Measurements from ENCODE around the gene TNK2.

Gene TNK2

DNA sequence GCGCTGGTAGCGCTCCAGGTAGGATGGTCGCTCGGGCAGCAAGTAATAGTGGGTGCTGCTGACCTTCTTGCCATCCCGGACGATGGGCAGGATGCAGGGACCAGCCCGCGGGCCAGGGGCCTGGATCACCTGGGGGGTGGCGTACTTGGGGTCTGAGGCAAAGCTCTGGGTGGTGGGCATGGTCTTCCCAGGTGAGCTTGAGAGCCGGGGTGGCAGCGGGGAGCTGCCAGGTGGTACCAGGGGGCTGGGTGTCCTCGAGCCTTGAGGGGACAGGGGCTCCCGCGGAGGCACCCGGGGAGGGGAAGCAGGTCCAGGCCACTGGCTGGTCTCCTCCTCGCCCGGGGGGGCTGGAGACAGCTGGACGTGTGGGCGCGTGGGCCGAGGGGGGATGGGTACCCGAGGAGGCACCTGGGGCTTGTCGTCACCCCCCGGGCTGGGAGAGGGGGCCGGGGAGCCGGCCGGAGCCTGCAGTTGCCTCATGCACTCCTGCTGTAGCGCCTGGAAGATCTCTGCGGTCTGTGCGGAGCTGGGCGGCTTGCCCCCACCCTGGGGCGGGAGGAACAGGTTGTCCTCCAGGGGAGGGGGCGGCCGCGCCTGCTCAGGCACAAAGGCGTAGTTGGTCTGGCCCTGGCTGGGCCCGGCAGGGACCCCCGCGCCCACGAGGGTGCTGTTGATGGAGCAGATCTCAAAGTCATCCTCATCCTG is 40.6 kb downstream of the TNK2 start:
- TF ChIP-seq GATA3 (IDR thresholded peaks at IDR 0.05; ENCODE audit: low read depth, low read length), result no peak
- TF ChIP-seq GATA2 (IDR thresholded peaks at IDR 0.05; ENCODE audit: low read depth, low read length), result no peak

DNA sequence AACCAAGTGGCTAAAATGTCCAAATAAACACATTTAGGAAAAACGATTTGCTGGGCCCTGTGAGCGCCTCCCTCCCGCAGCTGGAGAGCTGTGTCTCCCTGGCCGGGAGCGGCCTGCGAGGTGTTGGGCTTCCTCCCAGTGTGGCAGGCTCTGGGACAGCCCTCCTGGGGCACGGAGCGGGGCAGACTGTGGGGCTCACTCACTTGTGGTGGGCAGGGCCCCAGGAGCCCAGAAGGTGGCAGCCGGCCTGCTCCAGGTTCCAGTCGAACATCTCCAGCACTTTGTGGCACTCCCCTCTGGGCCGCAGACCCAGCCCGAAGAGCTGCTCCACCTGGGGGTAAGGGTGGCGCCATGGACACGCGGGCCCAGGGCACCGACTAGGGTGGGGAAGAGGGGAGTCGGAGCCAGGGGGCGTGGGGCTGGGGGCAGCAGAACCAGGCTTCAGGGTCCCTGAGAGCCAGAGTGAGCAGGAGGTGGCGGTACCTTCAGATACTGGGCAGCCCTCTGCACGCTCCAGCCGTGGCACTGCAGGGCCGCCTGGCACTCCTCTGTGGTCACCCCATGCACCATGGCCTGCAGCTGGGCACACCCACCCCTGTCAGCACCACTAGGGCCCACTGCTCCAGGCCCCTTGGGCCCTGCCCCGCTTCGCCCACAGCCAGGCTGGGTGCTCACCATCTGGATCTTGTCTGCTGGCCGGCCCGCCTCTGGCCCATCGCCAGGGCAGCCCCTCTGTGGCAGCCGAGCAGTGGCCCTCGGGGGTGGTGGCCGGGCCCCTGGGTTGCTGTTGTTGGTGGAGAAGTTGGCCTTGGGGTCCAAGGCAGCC is 41.5 kb downstream of the TNK2 start:
- TF ChIP-seq GATA3 (IDR thresholded peaks at IDR 0.05; ENCODE audit: low read depth, low read length), result no peak
- no peak for TF ChIP-seq GATA2 (IDR thresholded peaks at IDR 0.05; ENCODE audit: low read depth, low read length)

DNA sequence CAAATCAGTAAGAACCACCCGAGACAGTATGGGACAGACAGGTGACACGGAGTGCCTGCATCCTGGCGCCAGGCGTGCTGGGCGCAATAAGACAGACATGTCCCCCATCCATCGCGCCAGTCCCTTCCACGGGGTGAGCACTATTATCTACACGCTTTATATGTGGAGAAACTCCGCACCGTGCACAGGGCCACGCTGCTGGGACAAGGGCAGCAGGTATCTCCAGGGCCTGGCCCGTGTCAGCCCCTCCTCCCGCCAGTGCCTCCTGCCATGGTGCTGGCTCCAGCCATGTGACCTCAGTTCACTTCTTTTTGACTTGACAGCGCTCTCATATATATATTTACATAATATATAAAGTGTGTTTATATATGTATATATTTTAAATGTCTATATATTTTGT is 42.6 kb downstream of the TNK2 start:
- no peak for TF ChIP-seq GATA2 (IDR thresholded peaks at IDR 0.05; ENCODE audit: low read depth, low read length)
- TF ChIP-seq GATA3 (IDR thresholded peaks at IDR 0.05; ENCODE audit: low read depth, low read length), result no peak

DNA sequence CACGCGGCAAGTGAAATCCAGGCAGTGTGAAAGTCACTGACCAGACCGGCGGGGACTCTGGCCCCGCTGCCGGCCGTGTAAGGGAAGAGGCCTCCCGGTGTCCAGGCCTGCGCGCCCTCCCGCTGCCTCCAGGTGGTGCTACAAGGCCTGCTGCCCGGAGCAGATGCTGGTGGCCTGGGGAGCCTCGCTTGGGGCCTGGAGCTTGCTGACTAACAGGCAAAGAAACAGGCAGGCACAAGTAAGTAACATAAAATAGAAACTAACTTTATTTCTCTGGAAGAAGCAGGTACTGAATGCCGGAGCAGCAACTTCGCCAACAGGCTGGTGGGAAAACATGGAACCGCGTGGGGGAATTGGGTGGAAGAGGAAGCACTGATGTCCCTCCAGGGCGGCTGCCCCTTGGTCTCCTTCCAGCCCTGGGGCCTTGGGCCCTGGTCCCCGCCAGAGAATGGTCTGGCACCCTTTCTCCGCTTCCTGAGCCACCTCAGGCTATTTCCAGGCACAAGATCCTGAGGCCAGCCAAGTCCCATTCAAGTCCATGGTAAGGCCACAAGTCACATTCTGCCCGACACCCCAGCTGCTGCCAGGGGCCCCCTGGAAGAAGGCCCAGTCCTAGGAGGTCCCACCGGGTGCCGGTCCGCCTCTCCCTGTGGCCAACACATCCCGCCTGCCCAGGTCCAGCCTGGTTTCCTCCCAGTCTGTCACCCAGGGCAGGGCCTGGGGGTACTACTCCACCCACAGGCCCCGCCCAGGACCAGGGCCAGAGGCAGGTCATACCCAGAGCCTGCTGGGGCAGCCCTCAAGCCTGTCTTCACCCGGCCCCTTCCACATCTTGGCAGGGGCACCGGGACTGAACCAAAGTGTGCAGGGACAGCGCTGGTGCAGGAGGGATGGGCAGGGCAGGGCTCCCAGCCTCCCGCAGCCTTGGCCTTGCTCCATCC is 45.0 kb downstream of the TNK2 start:
- TF ChIP-seq GATA2 (IDR thresholded peaks at IDR 0.05; ENCODE audit: low read depth, low read length) (no peak), GATA3 (IDR thresholded peaks at IDR 0.05; ENCODE audit: low read depth, low read length) (no peak)

DNA sequence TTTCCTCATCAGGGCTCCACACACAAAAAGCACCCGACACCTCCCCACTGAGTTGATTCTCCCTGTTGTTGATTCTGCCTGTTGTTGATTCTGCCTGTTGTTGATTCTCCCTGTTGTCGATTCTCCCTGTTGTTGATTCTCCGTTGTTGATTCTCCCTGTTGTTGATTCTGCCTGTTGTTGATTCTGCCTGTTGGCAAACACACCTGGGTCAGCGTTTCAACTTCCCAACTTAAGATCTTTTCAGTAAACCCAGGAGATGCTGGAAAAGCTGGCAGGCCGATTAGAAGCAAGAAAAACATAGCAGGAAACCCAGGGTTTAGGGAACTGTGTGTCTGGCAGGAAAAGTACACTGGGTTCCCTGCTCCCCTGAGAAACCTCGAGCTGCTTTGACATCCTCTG is 47.9 kb downstream of the TNK2 start:
- TF ChIP-seq GATA3 (IDR thresholded peaks at IDR 0.05; ENCODE audit: low read depth, low read length) (no peak), GATA2 (IDR thresholded peaks at IDR 0.05; ENCODE audit: low read depth, low read length) (no peak)

DNA sequence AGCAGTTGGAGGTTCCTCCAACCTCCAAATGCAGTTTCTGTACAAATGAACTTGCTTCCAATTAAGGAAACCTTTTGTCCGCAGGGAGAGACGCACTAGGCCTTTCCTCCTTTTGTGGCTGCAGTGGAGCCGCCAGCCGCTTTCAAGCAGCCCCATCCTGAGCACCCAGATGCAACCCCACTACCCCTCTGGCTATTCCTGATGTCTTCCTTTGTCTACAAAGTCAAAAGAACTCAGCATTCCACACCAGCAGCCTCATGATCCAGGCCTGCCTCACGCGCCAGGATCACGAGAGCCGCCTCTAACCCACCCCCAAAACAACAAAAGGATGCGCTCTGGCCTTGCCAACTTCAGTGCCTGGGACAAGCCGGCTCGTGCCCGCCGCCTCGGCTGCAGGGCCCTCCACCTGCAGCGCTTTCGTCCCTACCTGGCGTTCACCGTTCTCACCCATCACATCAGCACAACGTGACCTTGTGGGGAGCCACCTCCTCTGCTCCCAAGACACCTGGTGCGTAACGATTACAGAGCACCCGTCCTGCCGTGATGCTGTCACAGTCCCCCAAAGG is 48.4 kb downstream of the TNK2 start:
- TF ChIP-seq GATA2 (IDR thresholded peaks at IDR 0.05; ENCODE audit: low read depth, low read length) (no peak), GATA3 (IDR thresholded peaks at IDR 0.05; ENCODE audit: low read depth, low read length) (no peak)

DNA sequence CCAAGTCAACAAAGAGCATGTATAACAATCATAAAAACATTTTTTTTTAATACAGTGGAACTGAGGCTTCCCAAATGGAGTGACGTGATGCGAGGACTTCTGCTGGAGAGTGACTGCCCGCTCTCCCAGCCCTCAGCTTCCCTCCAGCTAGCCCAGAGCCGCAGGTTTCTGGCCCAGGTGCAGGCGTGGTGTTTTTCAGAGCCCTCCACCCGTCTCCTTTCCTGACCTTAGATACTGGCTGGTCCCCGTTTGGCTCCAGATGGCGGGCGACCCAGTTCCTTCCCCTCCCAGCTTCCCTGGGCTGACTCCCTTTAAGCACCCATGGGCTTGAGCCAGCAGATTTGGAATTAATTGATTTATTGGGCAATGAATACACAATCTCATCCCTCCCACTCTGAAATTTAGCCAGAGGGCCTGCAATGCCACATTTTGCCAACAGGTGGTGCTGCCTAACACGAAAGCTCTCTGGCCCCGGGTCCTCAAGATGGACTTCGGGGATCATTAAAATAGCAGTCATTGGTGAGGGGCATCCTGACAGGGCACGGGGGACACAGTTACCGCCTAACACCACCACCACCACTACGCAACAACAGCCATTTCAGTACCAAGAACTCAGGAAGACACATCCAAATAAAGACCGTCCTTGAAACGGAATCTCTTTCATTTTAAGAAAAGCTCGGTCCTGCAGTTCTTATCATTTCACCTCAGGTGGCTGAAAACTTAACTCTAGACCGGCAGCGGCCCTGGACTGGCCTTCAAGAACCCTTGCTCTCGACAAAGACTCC is 49.1 kb downstream of the TNK2 start:
- TF ChIP-seq GATA3 (IDR thresholded peaks at IDR 0.05; ENCODE audit: low read depth, low read length), result no peak
- no peak for TF ChIP-seq GATA2 (IDR thresholded peaks at IDR 0.05; ENCODE audit: low read depth, low read length)

DNA sequence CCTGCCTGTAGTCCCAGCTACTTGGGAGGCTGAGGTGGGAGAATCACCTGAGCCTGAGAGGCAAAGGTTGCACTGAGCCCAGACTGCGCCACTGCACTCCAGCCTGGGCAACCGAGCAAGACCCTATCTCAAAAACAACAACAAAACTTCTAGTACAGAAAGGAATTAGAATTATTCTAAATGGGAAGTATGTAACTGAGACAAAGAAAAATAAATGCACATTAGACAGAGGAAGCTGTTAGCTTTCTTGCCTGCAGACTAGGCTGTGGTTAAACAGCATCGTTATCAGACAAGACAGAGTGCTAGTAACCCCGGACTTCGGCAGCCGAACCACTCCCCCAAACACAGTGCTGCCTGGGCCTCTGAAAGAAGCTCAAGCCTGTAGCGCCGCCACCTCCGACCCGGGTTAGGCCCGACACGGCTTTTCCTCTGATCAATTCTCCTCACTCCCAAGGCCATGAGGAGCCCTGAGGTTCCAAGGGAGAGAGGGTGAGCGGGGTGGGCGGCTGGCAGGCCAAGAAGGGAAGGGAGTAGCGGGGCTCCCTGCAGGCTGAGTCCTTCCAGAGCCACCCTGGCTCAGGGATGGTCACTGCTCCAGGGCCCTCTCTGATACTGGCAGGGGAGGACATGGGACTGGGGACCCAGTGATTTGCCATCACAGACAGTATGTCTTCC is 51.8 kb downstream of the TNK2 start:
- TF ChIP-seq GATA2 (IDR thresholded peaks at IDR 0.05; ENCODE audit: low read depth, low read length) (no peak), GATA3 (IDR thresholded peaks at IDR 0.05; ENCODE audit: low read depth, low read length) (no peak)

DNA sequence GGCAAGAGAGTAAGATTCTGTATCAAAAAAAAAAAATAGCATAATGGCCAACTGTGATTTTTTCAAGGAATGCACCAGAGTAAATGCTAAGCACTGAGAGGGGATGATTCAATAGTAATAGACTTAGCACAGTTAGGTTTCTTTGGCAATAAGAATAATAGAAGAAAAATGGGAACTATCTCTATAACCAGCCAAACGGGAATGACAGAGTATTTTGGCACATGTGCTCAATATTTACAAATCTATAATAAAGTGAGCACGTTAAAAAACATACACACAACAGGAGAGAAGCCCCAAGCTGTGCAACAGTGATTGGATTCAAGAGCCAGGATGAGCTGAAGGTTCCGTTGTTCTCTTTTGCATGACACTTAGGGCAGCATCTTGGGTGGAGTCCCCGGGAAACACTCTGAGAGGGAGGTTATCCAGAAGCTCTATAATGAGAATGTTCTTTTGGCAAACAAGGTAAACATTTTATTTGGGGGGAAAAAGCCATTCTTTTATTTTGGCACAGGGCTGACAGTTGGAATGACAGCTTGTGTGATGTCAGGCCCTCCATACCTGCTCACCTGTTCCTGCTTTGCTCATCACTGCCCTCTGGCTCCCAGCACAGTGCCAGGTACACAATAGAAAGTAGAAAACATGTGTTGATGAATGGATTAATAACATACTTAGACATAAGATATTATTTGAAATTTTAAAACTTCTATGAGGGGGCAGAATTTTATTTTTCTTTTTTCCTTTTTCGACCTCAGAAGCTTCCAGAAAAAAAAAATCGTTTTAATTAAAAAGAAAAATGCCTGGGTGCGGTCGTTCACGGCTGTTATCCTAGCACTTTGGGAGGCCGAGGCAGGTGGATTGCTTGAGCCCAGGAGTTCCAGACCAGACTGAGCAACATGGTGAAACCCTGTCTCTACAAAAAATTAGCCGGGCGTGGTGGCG is 52.6 kb downstream of the TNK2 start:
- TF ChIP-seq GATA2 (IDR thresholded peaks at IDR 0.05; ENCODE audit: low read depth, low read length), result no peak
- no peak for TF ChIP-seq GATA3 (IDR thresholded peaks at IDR 0.05; ENCODE audit: low read depth, low read length)

DNA sequence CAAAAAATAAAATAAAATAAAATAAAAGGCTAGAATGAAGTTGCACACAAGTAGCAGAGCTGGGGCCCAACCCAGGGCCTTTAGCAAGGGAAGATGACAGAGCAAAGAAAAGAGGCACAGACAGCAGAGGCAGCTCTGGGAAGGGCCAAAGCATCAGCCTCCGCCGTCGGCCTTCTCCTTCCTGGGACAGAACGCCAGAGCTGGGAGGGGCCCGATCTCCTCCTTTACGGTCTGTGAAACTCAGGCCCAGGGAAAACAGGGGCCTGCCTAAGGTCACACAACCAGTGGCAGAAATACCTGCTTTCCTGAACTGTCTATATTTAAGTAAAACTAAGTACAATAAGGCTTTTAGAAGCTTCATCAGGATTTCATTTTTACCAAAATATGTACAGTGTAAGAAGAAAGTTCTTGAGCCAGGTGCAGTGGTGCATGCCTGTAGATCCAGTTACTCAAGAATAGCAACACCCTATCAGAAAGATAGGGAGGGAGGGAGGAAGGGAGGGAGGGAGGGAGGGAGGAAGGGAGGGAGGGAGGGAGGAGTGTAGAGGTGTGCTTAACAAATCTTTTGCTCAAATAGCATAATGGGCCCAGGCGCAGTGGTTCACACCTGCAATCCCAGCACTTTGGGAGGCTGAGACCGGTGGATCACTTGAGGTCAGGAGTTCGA is 53.6 kb downstream of the TNK2 start:
- no peak for TF ChIP-seq GATA2 (IDR thresholded peaks at IDR 0.05; ENCODE audit: low read depth, low read length)
- TF ChIP-seq GATA3 (IDR thresholded peaks at IDR 0.05; ENCODE audit: low read depth, low read length), result no peak

DNA sequence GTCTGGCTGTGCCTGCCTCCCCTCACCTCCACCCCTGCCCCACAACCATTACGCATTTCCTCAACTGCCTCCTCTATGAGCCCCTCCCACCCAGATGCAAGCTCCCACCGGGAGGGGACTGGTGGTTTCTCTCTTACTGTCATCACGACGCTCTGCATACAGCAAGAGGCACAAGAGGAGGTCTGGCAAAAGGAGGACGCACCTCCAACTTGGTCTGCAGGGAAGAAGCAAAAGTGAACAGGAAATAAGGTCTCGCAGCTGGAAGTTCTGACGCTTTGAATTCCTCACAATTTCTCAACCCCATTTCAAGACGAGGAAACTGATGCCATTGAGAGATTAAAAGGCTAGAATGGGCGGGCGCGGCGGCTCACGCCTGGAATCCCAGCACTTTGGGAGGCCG is 54.4 kb downstream of the TNK2 start:
- TF ChIP-seq GATA2 (IDR thresholded peaks at IDR 0.05; ENCODE audit: low read depth, low read length) (no peak), GATA3 (IDR thresholded peaks at IDR 0.05; ENCODE audit: low read depth, low read length) (no peak)
